CD14-positive monocyte (primary cell): ENCODE results near the gene SDE2. TPM values are rescaled to one million over a fixed set of nuclear protein-coding genes. Genes with fewer than 3 reads are reported as not detected.
"Not testable (repeated sequence)": the region's sequence is repeated elsewhere in the genome, so short reads cannot be mapped to it uniquely, and the experiment has no call there.

Source experiments
- DNase-seq, 3 donors: peaks; one replicate each; pipeline ENCODE4 v3.0.0-alpha.2; 2011 to 2022
- H2AFZ ChIP-seq: 2 replicates; pipeline ENCODE4 v1.6.0; 2012; ENCODE audit warnings: mild to moderate bottlenecking, low read depth, low read length, inconsistent platforms; ENCODE audit not compliant: insufficient read depth, poor library complexity, severe bottlenecking
- H3K27ac ChIP-seq, 2 donors: 1 replicate in 1 of 2; 2 replicates in 1 of 2; pipeline ENCODE4 v1.5.1; 2012 to 2013; ENCODE audit warnings: low read length in 2 of 2, control low read depth in 1 of 2, inconsistent platforms in 1 of 2, low read depth in 1 of 2, mild to moderate bottlenecking in 1 of 2
- H3K27me3 ChIP-seq, 2 donors: one replicate each; pipeline versions ENCODE4 v1.6.0 to v1.6.1; 2011 to 2013; ENCODE audit warnings: low read length in 2 of 2; ENCODE audit not compliant: control insufficient read depth in 2 of 2, insufficient read depth in 2 of 2
- H3K36me3 ChIP-seq, 2 donors: replicated peaks in 1 of 2; 1 replicate in 1 of 2; 2 replicates in 1 of 2; pipeline versions ENCODE4 v1.5.1 to v1.6.1; 2012 to 2013; ENCODE audit warnings: low read length in 2 of 2, control low read depth in 1 of 2, inconsistent platforms in 1 of 2, mild to moderate bottlenecking in 1 of 2; ENCODE audit not compliant: insufficient read depth in 2 of 2, control insufficient read depth in 1 of 2
- H3K4me1 ChIP-seq, 2 donors: 1 replicate in 1 of 2; 2 replicates in 1 of 2; pipeline versions ENCODE4 v1.5.1 to v1.6.1; 2012 to 2013; ENCODE audit warnings: low read length in 2 of 2, control low read depth in 1 of 2, inconsistent platforms in 1 of 2, mild to moderate bottlenecking in 1 of 2, moderate library complexity in 1 of 2; ENCODE audit not compliant: insufficient read depth in 2 of 2, control insufficient read depth in 1 of 2
- H3K4me2 ChIP-seq: replicated peaks from 2 replicates; pipeline ENCODE3; 2012; ENCODE audit warnings: low read length, moderate library complexity, mild to moderate bottlenecking; ENCODE audit not compliant: poor library complexity, severe bottlenecking; ENCODE audit errors: extremely low read depth
- H3K4me3 ChIP-seq, 3 experiments: fragments of 200-600 bp in 1 of 3; sonication (generic) in 1 of 3; replicated peaks in 1 of 3; 1 replicate in 2 of 3; 2 replicates in 1 of 3; pipeline ENCODE4 v1.5.1; 2011 to 2013; ENCODE audit warnings: low read length in 3 of 3, mild to moderate bottlenecking in 3 of 3, control low read depth in 2 of 3, low read depth in 2 of 3, inconsistent platforms in 1 of 3, moderate library complexity in 1 of 3
- H3K79me2 ChIP-seq: 2 replicates; pipeline ENCODE4 v1.6.0; 2012; ENCODE audit warnings: mild to moderate bottlenecking, control low read depth, inconsistent platforms, low read length, moderate library complexity; ENCODE audit not compliant: insufficient read depth
- H3K9ac ChIP-seq: 2 replicates; pipeline ENCODE4 v1.6.0; 2017; ENCODE audit warnings: low read length, mild to moderate bottlenecking; ENCODE audit not compliant: insufficient read depth, poor library complexity, severe bottlenecking
- H3K9me3 ChIP-seq, 2 donors: replicated peaks in 1 of 2; 1 replicate in 1 of 2; 2 replicates in 1 of 2; pipeline versions ENCODE4 v1.5.1 to v1.6.1; 2012 to 2013; ENCODE audit warnings: low read length in 2 of 2, control low read depth in 1 of 2; ENCODE audit not compliant: control insufficient read depth in 1 of 2, insufficient read depth in 1 of 2
- H4K20me1 ChIP-seq: 2 replicates; pipeline ENCODE4 v1.6.0; 2012; ENCODE audit warnings: mild to moderate bottlenecking, low read length, control low read depth, moderate library complexity; ENCODE audit not compliant: insufficient read depth
- H3K27ac Mint-ChIP-seq, 7 donors: one replicate each; pipeline ENCODE4 v1.8.0; 2020; ENCODE audit warnings: mild to moderate bottlenecking in 7 of 7, mixed read lengths in 7 of 7, moderate library complexity in 6 of 7, inconsistent platforms in 2 of 7
- H3K27me3 Mint-ChIP-seq, 3 donors: one replicate each; pipeline ENCODE4 v1.8.0; 2021 to 2022; ENCODE audit warnings: low read depth in 3 of 3, mild to moderate bottlenecking in 3 of 3, mixed read lengths in 3 of 3, moderate library complexity in 3 of 3, inconsistent platforms in 1 of 3
- H3K36me3 Mint-ChIP-seq, 2 donors: one replicate each; pipeline ENCODE4 v1.8.0; 2020; ENCODE audit warnings: mixed read lengths in 2 of 2, inconsistent platforms in 1 of 2, mild to moderate bottlenecking in 1 of 2
- H3K4me1 Mint-ChIP-seq: one replicate; pipeline ENCODE4 v1.8.0; 2020; ENCODE audit warnings: mild to moderate bottlenecking, mixed read lengths
- H3K4me3 Mint-ChIP-seq, 2 donors: one replicate each; pipeline ENCODE4 v1.8.0; 2020; ENCODE audit warnings: mild to moderate bottlenecking in 2 of 2, mixed read lengths in 2 of 2, moderate library complexity in 1 of 2
- H3K9me3 Mint-ChIP-seq, 7 donors: one replicate each; pipeline ENCODE4 v1.8.0; 2020 to 2022; ENCODE audit warnings: mixed read lengths in 7 of 7, mild to moderate bottlenecking in 6 of 7, moderate library complexity in 6 of 7, inconsistent platforms in 2 of 7
- WGBS: methylation state at CpG from one replicate; pipeline ENCODE4 v1.1.5; 2013; ENCODE audit warnings: missing lambda C conversion rate; ENCODE audit not compliant: insufficient coverage; 5-methylcytosine and 5-hydroxymethylcytosine counted together
- intact Hi-C, 2 donors: fragments of 100-400 bp; cut with micrococcal nuclease; formaldehyde crosslinking; loops; one replicate each; pipeline versions ENCODE4 v1.15.0 to v1.15.1; 2023
- polyA plus RNA-seq, 3 donors: library from polyadenylated mRNA; depleted of rRNA in 1 of 3; unstranded in 2 of 3; stranded (reverse) in 1 of 3; fragments of 300-500 nt in 2 of 3; fragments of >200 nt in 1 of 3; fragmentation: Illumina TruSeq in 2 of 3; gene quantifications; 1 replicate in 2 of 3; 2 replicates in 1 of 3; pipeline ENCODE4 v1.2.3, GENCODE V29; 2012 to 2021
- TF ChIP-seq, protein P1 (sequence below): fragments of 200-600 bp; IDR thresholded peaks from one replicate; pipeline ENCODE4 v1.8.0; 2022; ENCODE audit warnings: antibody characterized with exemption, mild to moderate bottlenecking

Gene SDE2
- polyA plus RNA-seq, 3 donors = 6.8 to 18.0 (median 8.4) TPM

DNA sequence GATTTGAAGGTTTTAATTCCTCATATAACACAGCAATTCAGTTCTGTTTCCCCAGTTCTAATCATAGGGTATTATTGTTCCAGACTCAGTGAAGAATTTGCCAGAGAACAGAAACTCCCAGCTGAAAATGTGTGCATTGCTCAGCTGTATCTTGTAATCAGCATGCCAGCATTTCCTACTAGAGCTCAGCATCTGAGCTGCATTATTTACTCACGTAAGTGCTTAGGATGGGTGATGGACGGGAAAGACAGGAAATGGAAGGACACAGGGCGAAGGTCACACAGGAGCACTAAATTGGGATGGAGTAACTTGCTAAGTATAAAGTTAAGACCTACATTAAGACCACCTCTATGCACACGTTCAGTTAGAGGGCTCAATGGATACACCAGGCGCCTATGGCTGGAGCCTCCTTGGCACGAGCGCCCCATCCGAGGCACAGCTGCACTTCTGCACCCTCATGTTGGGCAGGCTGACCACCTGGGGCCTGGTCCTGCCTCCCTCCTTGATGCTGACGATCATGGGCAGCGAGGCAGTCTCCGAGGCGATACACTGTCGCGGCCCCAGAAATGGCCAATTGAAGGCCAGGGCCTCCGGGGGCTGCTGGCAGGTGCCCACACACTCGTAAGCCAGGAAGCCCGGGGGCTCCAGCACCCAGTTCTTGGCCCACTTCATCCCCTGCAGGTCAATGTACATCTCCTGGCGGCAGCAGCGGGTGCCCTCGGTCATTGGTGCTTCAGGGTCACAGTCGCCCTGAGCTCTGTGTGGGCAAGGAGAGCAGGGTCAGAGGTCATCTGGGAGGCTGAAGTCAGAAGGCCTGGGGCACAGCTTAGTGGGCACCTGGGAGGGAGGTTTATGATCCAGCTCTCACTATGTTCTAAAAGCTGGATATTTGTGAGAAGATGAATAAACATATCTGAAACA is 61.8 kb downstream of the SDE2 start:
- H3K9me3 ChIP-seq = no peaks in the 10 kb centered on the region
- H2AFZ ChIP-seq = no peak overlapping the region
- TF ChIP-seq, protein P1, sequence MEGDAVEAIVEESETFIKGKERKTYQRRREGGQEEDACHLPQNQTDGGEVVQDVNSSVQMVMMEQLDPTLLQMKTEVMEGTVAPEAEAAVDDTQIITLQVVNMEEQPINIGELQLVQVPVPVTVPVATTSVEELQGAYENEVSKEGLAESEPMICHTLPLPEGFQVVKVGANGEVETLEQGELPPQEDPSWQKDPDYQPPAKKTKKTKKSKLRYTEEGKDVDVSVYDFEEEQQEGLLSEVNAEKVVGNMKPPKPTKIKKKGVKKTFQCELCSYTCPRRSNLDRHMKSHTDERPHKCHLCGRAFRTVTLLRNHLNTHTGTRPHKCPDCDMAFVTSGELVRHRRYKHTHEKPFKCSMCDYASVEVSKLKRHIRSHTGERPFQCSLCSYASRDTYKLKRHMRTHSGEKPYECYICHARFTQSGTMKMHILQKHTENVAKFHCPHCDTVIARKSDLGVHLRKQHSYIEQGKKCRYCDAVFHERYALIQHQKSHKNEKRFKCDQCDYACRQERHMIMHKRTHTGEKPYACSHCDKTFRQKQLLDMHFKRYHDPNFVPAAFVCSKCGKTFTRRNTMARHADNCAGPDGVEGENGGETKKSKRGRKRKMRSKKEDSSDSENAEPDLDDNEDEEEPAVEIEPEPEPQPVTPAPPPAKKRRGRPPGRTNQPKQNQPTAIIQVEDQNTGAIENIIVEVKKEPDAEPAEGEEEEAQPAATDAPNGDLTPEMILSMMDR = no peak
- Mint-ChIP-seq H3K9me3 (no peaks in the 10 kb centered on the region), H3K27me3 (peaks cover 2 to 7% (median 2%) of the 10 kb centered on the region in 3 donors), H3K4me3 (no peak overlapping the region), H3K36me3 (no peaks in the 10 kb centered on the region), H3K4me1 (no peaks in the 10 kb centered on the region), H3K27ac (no peak overlapping the region)
- H3K4me2 ChIP-seq = no peak overlapping the region
- DNase-seq = no peak
- no peaks in the 10 kb centered on the region for H4K20me1 ChIP-seq
- intact Hi-C loops = no loop called here
- H3K4me3 ChIP-seq = no peak overlapping the region
- H3K36me3 ChIP-seq = no peaks in the 10 kb centered on the region
- no peak overlapping the region for H3K9ac ChIP-seq
- WGBS = over 99% methylated on average over 17 of the region's 21 CpGs
- no peaks in the 10 kb centered on the region for H3K79me2 ChIP-seq
- no peak overlapping the region for H3K27ac ChIP-seq
- H3K4me1 ChIP-seq = no peaks in the 10 kb centered on the region
- H3K27me3 ChIP-seq = no peaks in the 10 kb centered on the region

DNA sequence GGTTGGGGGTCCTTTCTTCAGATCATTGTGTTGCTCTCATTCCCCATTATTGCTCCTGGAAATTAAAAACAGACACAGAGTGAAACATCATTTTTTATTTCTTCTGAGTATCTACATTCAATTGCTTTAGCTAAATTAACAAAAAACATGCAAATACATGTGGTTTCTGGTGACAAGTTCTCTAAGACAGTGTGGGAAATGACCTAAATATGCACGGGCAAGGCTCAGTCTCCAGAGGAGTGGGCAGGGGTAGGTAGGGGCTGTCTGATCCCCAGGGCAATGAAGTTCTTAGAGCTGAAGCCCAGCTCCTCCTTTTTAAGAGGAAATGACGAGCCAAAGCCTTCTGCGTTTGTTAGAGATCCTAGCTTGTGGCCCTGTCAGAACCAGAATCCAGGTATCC is 62.6 kb downstream of the SDE2 start:
- Mint-ChIP-seq H3K27me3 (peaks cover 2 to 7% (median 2%) of the 10 kb centered on the region in 3 donors), H3K4me3 (no peak overlapping the region), H3K36me3 (no peaks in the 10 kb centered on the region), H3K27ac (no peak overlapping the region), H3K9me3 (no peaks in the 10 kb centered on the region), H3K4me1 (no peaks in the 10 kb centered on the region)
- no peaks in the 10 kb centered on the region for H3K9me3 ChIP-seq
- H3K79me2 ChIP-seq = no peaks in the 10 kb centered on the region
- 50% methylated on average over 1 of the region's 3 CpGs for WGBS
- H2AFZ ChIP-seq = no peak overlapping the region
- no peaks in the 10 kb centered on the region for H3K36me3 ChIP-seq
- no peak overlapping the region for H3K4me2 ChIP-seq
- H3K27me3 ChIP-seq = no peaks in the 10 kb centered on the region
- no peak overlapping the region for H3K9ac ChIP-seq
- H3K27ac ChIP-seq = no peak overlapping the region
- H3K4me1 ChIP-seq = no peaks in the 10 kb centered on the region
- no peak overlapping the region for H3K4me3 ChIP-seq
- H4K20me1 ChIP-seq = no peaks in the 10 kb centered on the region
- no peak for DNase-seq
- TF ChIP-seq, protein P1 = no peak
- intact Hi-C loops = no loop called here

DNA sequence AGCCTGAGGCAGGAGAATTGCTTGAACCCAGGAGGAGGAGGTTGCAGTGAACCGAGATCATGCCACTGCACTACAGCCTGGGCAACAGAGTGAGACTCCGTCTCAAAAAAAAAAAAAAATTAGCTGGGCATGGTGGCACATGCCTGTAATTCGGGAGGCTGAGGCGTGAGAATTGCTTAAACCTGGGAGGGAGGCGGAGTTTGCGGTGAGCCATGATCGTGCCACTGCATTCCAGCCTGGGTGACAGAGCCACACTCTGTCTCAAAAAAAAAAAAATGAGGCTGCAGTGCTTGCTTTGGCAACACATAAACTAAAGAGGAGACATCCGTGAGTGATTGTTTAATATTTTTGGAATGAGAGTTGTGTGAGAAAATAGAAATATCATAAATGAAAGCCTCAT is 63.1 kb downstream of the SDE2 start:
- H3K9me3 Mint-ChIP-seq, H3K27ac Mint-ChIP-seq, H2AFZ ChIP-seq, intact Hi-C loops, H3K4me3 ChIP-seq, H3K4me1 ChIP-seq, H3K27ac ChIP-seq, H3K4me3 Mint-ChIP-seq, H3K36me3 Mint-ChIP-seq, H3K4me2 ChIP-seq, H3K79me2 ChIP-seq, H3K9me3 ChIP-seq, H3K4me1 Mint-ChIP-seq, H3K36me3 ChIP-seq, H3K27me3 Mint-ChIP-seq, H3K9ac ChIP-seq, DNase-seq, H4K20me1 ChIP-seq, H3K27me3 ChIP-seq: not testable (repeated sequence)
- 90% methylated on average over 4 of the region's 8 CpGs for WGBS
